K562 (cell line): Measurements from ENCODE around the gene TXLNA. TPM values are rescaled to one million over a fixed set of nuclear protein-coding genes. Genes with fewer than 3 reads are reported as not detected.
A peak's percentile ranks its signal among the peaks of the same experiment; 100 is the strongest.

Experiments
- EGR1 ChIP-seq: fragments of 450-650 bp; conservative IDR thresholded peaks from 2 replicates; pipeline ENCODE4 v1.6.1; 2017; ENCODE audit warnings: mild to moderate bottlenecking
- ELK1 ChIP-seq: sonication (generic); formaldehyde crosslinking; IDR thresholded peaks from 2 replicates; pipeline ENCODE4 v1.8.1; 2022; ENCODE audit warnings: missing genetic modification reagents
- FOXO4 ChIP-seq: fragments of 450-650 bp; formaldehyde crosslinking; IDR thresholded peaks from 2 replicates; pipeline ENCODE4 v1.4.0; 2020; ENCODE audit warnings: mild to moderate bottlenecking, moderate library complexity
- HDAC1 ChIP-seq, 2 experiments: fragments of 450-650 bp; IDR thresholded peaks; 2 replicates each; pipeline ENCODE4 v1.6.1; 2016 to 2017; ENCODE audit warnings: inconsistent platforms in 1 of 2, mild to moderate bottlenecking in 1 of 2, moderate library complexity in 1 of 2
- KDM5B ChIP-seq: fragments of 200-600 bp; sonication (generic); IDR thresholded peaks from 2 replicates; pipeline ENCODE4 v1.6.1; 2012; ENCODE audit warnings: low read depth, mild to moderate bottlenecking, moderate library complexity, low read length, control low read depth, inconsistent platforms; ENCODE audit not compliant: insufficient replicate concordance
- KLF1 ChIP-seq: fragments of 450-650 bp; IDR thresholded peaks from 2 replicates; pipeline ENCODE4 v1.6.1; 2016; ENCODE audit warnings: missing genetic modification characterization, missing compliant biosample characterization
- MTA3 ChIP-seq: fragments of 450-650 bp; formaldehyde crosslinking; IDR thresholded peaks from 2 replicates; pipeline ENCODE4 v1.6.1; 2017; ENCODE audit warnings: mild to moderate bottlenecking, borderline replicate concordance
- NCOA6 ChIP-seq: fragments of 450-650 bp; IDR thresholded peaks from 2 replicates; pipeline ENCODE4 v1.6.1; 2017; ENCODE audit warnings: mild to moderate bottlenecking
- NONO ChIP-seq, 2 experiments: fragments of 200-400 bp in 1 of 2; fragments of 450-650 bp in 1 of 2; formaldehyde crosslinking in 1 of 2; IDR thresholded peaks; 2 replicates each; pipeline ENCODE4 v1.6.1; 2017; ENCODE audit warnings: low read depth in 2 of 2, mild to moderate bottlenecking in 2 of 2, moderate library complexity in 2 of 2, low read length in 1 of 2
- RAD21 ChIP-seq, 2 experiments: fragments of 250-450 bp in 1 of 2; fragments of 450-650 bp in 1 of 2; sonication (Bioruptor Pico) in 1 of 2; formaldehyde crosslinking in 1 of 2; IDR thresholded peaks in 1 of 2; conservative IDR thresholded peaks in 1 of 2; 2 replicates each; pipeline versions ENCODE4 v1.4.0 to v1.8.0; 2020 to 2022; ENCODE audit warnings: mild to moderate bottlenecking in 2 of 2, moderate library complexity in 1 of 2
- RBBP5 ChIP-seq: fragments of 200-600 bp; sonication (generic); IDR thresholded peaks from 2 replicates; pipeline ENCODE4 v1.6.1; 2012; ENCODE audit warnings: borderline replicate concordance, mild to moderate bottlenecking, low read length, control low read depth, inconsistent platforms; ENCODE audit not compliant: insufficient read depth, poor library complexity, severe bottlenecking
- RUNX1 ChIP-seq: sonication (generic); IDR thresholded peaks from 2 replicates; pipeline ENCODE4 v1.6.1; 2016; ENCODE audit warnings: antibody characterized with exemption, low read depth
- SAP30 ChIP-seq: fragments of 200-600 bp; sonication (generic); IDR thresholded peaks from 2 replicates; pipeline ENCODE4 v1.6.1; 2012; ENCODE audit warnings: borderline replicate concordance, low read depth, mild to moderate bottlenecking, moderate library complexity, low read length, control low read depth, inconsistent platforms; ENCODE audit not compliant: insufficient read depth, poor library complexity, severe bottlenecking
- SMC3 ChIP-seq: conservative IDR thresholded peaks from 2 replicates; pipeline ENCODE4 v1.6.1; 2011; ENCODE audit warnings: low read depth, low read length, improper control_type of control experiment; ENCODE audit not compliant: insufficient read depth
- SNIP1 ChIP-seq: fragments of 450-650 bp; IDR thresholded peaks from 2 replicates; pipeline ENCODE4 v1.7.1; 2017; ENCODE audit warnings: low read depth, mild to moderate bottlenecking
- SRF ChIP-seq, 2 experiments: fragments of 250-450, 450-650 bp in 1 of 2; sonication (Bioruptor Pico) in 1 of 2; sonication (generic) in 1 of 2; formaldehyde crosslinking; IDR thresholded peaks; 2 replicates each; pipeline versions ENCODE4 v1.5.0 to v1.5.1; 2020 to 2022; ENCODE audit warnings: mild to moderate bottlenecking in 1 of 2, missing genetic modification reagents in 1 of 2
- TAF1 ChIP-seq: IDR thresholded peaks from 2 replicates; pipeline ENCODE4 v1.6.1; 2011; ENCODE audit warnings: mild to moderate bottlenecking, low read length, moderate library complexity; ENCODE audit not compliant: insufficient read depth, control insufficient read depth, severe bottlenecking; ENCODE audit errors: extremely low read depth
- UBTF ChIP-seq, 2 experiments: IDR thresholded peaks; 2 replicates each; pipeline ENCODE4 v1.6.1; 2012; ENCODE audit warnings: improper control_type of control experiment in 2 of 2, low read depth in 2 of 2, low read length in 2 of 2, borderline replicate concordance in 1 of 2
- XRCC4 ChIP-seq: IDR thresholded peaks from one replicate; pipeline ENCODE4 v1.6.1; 2011; ENCODE audit not compliant: insufficient read depth, insufficient read length; ENCODE audit errors: extremely low read depth
- ZFX ChIP-seq: sonication (generic); formaldehyde crosslinking; IDR thresholded peaks from 2 replicates; pipeline ENCODE4 v1.8.0; 2022; ENCODE audit warnings: mild to moderate bottlenecking, missing genetic modification reagents, moderate library complexity
- polyA plus RNA-seq, 8 experiments: library from polyadenylated mRNA; depleted of rRNA in 4 of 8; stranded (reverse) in 5 of 8; unstranded in 3 of 8; fragments of >200 nt; fragmentation: Nextera tagmentation in 2 of 8; fragmentation: Illumina TruSeq in 1 of 8; extraction: Ambion mirVana in 2 of 8; extraction: Trizol in 1 of 8; gene quantifications; 2 replicates each; pipeline versions ENCODE4 v1.2.1 to v1.2.3, GENCODE V29; 2011 to 2014; ENCODE audit warnings: inconsistent platforms in 1 of 8, missing spikeins in 1 of 8
- total RNA-seq, 7 experiments: library from RNA; depleted of rRNA in 6 of 7; stranded (reverse); fragments of >200 nt in 6 of 7; fragmentation: Illumina TruSeq in 2 of 7; extraction: Trizol in 2 of 7; gene quantifications; 2 replicates each; pipeline versions ENCODE4 v1.2.1 to v1.2.3, GENCODE V29; 2011 to 2021; ENCODE audit warnings: low replicate concordance in 1 of 7

TXLNA gene
- total and polyA plus RNA-seq, 9 of the 15 experiments (the other 6 are each of a cell fraction or from before 2014, with no cell fraction given): 9.2 to 54.5 (median 39.3) TPM

GRCh38 chr1:32201011-32201855 lies 21.8 kb downstream of the TXLNA start (continued):
- peak; percentile 43 for TF ChIP-seq KDM5B
- TF ChIP-seq ZFX (CRISPR knock-in tag): peak; percentile 51
- TF ChIP-seq ELK1 (CRISPR knock-in tag): no peak
- TF ChIP-seq HDAC1 (IDR thresholded peaks at IDR 0.05): peak in 1 of 2 experiments; percentile 38; a peak in 2 of 4 replicates
- peak in 1 of 2 experiments; percentile 63; a peak in 1 of 4 replicates for TF ChIP-seq SRF (CRISPR knock-in tag; IDR thresholded peaks at IDR 0.05)
- TF ChIP-seq FOXO4: no peak
- TF ChIP-seq EGR1: no peak
- TF ChIP-seq SAP30: peak; percentile 38
- peak; percentile 73 for TF ChIP-seq TAF1
- TF ChIP-seq SNIP1: no peak
- TF ChIP-seq UBTF (IDR thresholded peaks at IDR 0.05; ENCODE audit: borderline replicate concordance in 1 of 2, low read depth in 2 of 2, low read length in 2 of 2): peak in 1 of 2 experiments; percentile 64; a peak in 1 of 4 replicates
- TF ChIP-seq KLF1 (tag): 0 out of 2 replicates have a peak, but pooled peaks have one; percentile 47
- peak; percentile 12; the same call in 1 of the 2 replicates for TF ChIP-seq MTA3
- no peak for TF ChIP-seq RUNX1
- no peak for TF ChIP-seq XRCC4
- TF ChIP-seq RBBP5: no peak
- no peak for TF ChIP-seq NCOA6
- TF ChIP-seq NONO (IDR thresholded peaks at IDR 0.05; ENCODE audit: low read depth in 2 of 2, low read length in 1 of 2): 0 out of 4 replicates have a peak, but pooled peaks of 1 of the 2 experiments have one; percentile 42
- 0 out of 4 replicates have a peak, but pooled peaks have one; percentile 6 to 25 for TF ChIP-seq RAD21 (CRISPR knock-in tag; conservative IDR thresholded peaks at IDR 0.05 in 1 of 2, IDR thresholded peaks at IDR 0.05 in 1 of 2)
- TF ChIP-seq SMC3: 0 out of 2 replicates have a peak, but pooled peaks have one; percentile 10
